PC-9 (cell line): ENCODE data around the gene TJP2. TPM values are rescaled to one million over a fixed set of nuclear protein-coding genes. Genes with fewer than 3 reads are reported as not detected.

ENCODE experiments used
- BruUV-seq: library from RNA; stranded (reverse); fragments of 400-500 nt; replicated peaks from 2 replicates; lab custom pipeline; 2021; lab: Mats Ljungman, UMichigan
- CTCF ChIA-PET: fragments of 300-600 bp; sonication (Branson Sonifier 250); formaldehyde crosslinking; loops from one replicate; lab custom pipeline; 2022; ENCODE audit warnings: antibody characterized with exemption; lab: Charles Lee
- POLR2A ChIA-PET: fragments of 300-600 bp; sonication (Branson Sonifier 250); formaldehyde crosslinking; loops from one replicate; lab custom pipeline; 2022; ENCODE audit warnings: antibody characterized with exemption; ENCODE audit not compliant: unreplicated experiment; lab: Charles Lee
- DNase-seq, 2 experiments: peaks; one replicate each; pipeline versions ENCODE4 v3.0.0 to v3.0.0-alpha.2; 2015 to 2022; ENCODE audit warnings: mixed read lengths in 1 of 2
- H2AFZ ChIP-seq: fragments of 200-600 bp; sonication (generic); 2 replicates; pipeline ENCODE4 v1.8.1; 2017; ENCODE audit warnings: antibody characterized with exemption
- H3F3A ChIP-seq: fragments of 200-600 bp; sonication (generic); 2 replicates; pipeline ENCODE4 v1.8.1; 2017; ENCODE audit warnings: antibody characterized with exemption, mild to moderate bottlenecking, low read depth; ENCODE audit not compliant: insufficient read depth
- H3K27ac ChIP-seq: fragments of 200-600 bp; sonication (generic); 2 replicates; pipeline ENCODE4 v1.6.1; 2016; ENCODE audit warnings: mixed run types
- H3K27me3 ChIP-seq: fragments of 200-600 bp; sonication (generic); 2 replicates; pipeline ENCODE4 v1.6.1; 2016; ENCODE audit warnings: low read depth, mixed run types; ENCODE audit not compliant: insufficient read depth
- H3K36me3 ChIP-seq: fragments of 200-600 bp; sonication (generic); 2 replicates; pipeline ENCODE4 v1.6.1; 2016; ENCODE audit warnings: low read depth, mixed run types
- H3K4me1 ChIP-seq: fragments of 200-600 bp; sonication (generic); replicated peaks from 2 replicates; pipeline ENCODE4 v1.6.1; 2016; ENCODE audit warnings: mixed run types; ENCODE audit not compliant: insufficient read depth
- H3K4me2 ChIP-seq: fragments of 200-600 bp; sonication (generic); 2 replicates; pipeline ENCODE4 v1.6.1; 2017; ENCODE audit warnings: mixed run types
- H3K4me3 ChIP-seq: fragments of 200-600 bp; sonication (generic); 2 replicates; pipeline ENCODE4 v1.6.1; 2016; ENCODE audit warnings: mixed run types
- H3K79me2 ChIP-seq: fragments of 200-600 bp; sonication (generic); 2 replicates; pipeline ENCODE4 v1.6.1; 2017; ENCODE audit warnings: low read depth, mixed run types
- H3K9me2 ChIP-seq: fragments of 200-600 bp; sonication (generic); 2 replicates; pipeline ENCODE4 v1.8.1; 2017; ENCODE audit warnings: mild to moderate bottlenecking; ENCODE audit not compliant: insufficient read depth
- H3K9me3 ChIP-seq: fragments of 200-600 bp; sonication (generic); 2 replicates; pipeline ENCODE4 v1.8.1; 2016; ENCODE audit warnings: low read depth; ENCODE audit not compliant: insufficient read depth
- H4K20me1 ChIP-seq: fragments of 200-600 bp; sonication (generic); 2 replicates; pipeline ENCODE4 v1.8.1; 2017; ENCODE audit not compliant: insufficient read depth
- CTCF ChIP-seq: fragments of 200-600 bp; sonication (generic); conservative IDR thresholded peaks from 2 replicates; pipeline ENCODE4 v1.6.1; 2017; ENCODE audit warnings: mixed run types, antibody characterized with exemption, mild to moderate bottlenecking, moderate library complexity
- EZH2 ChIP-seq: fragments of 200-600 bp; sonication (generic); IDR thresholded peaks from 2 replicates; pipeline ENCODE4 v1.8.0; 2017; ENCODE audit warnings: antibody characterized with exemption, low read depth
- intact Hi-C: fragments of 100-400 bp; cut with micrococcal nuclease; formaldehyde crosslinking; loops from one replicate; pipeline ENCODE4 v1.10.0; 2022; ENCODE audit not compliant: unreplicated experiment
- total RNA-seq: library from RNA; stranded (reverse); gene quantifications from 2 replicates; pipeline ENCODE4 v1.2.3, GENCODE V29; 2021

The TJP2 gene
- total RNA-seq, 1 experiment from 2014 or later = 143 TPM

GRCh38 chr9:69171049-69171448, 3.0 kb upstream of the TJP2 start:
- Histone ChIP-seq H3K27ac (peak overlapping the region; percentile 73), H3K4me3 (no peak overlapping the region), H3K36me3 (no peaks in the 10 kb centered on the region), H2AFZ (no peak overlapping the region), H3K4me1 (peaks cover 71% of the 10 kb centered on the region), H3K27me3 (no peaks in the 10 kb centered on the region), H3F3A (peaks cover 46% of the 10 kb centered on the region), H3K4me2 (peak overlapping the region; percentile 48), H3K9me2 (no peaks in the 10 kb centered on the region), H3K79me2 (peaks cover 65% of the 10 kb centered on the region), H4K20me1 (no peaks in the 10 kb centered on the region; the same call in 1 of the 2 replicates), H3K9me3 (no peaks in the 10 kb centered on the region)
- POLR2A ChIA-PET = interaction anchor here (0.6 to 0.7 kb wide), 3 partner anchors 8 to 122 kb away, joined by 4 to 5 read pairs (median 4); no protein-coding TSS in a partner anchor
- DNase-seq = peak; percentile 82 to 94
- CTCF ChIA-PET = no interaction called here
- intact Hi-C loops = loop anchor here (5.0 to 10.0 kb wide), 2 partner anchors 119 to 944 kb away; no protein-coding TSS in a partner anchor
- TF ChIP-seq EZH2 = no peak
- TF ChIP-seq CTCF = no peak
- no TSS peak for BruUV-seq

GRCh38 chr9:69171517-69171916, 2.6 kb upstream of the TJP2 start:
- no TSS peak for BruUV-seq
- Histone ChIP-seq H3K36me3 (no peaks in the 10 kb centered on the region), H3F3A (peaks cover 51% of the 10 kb centered on the region), H3K9me2 (no peaks in the 10 kb centered on the region), H3K27me3 (no peaks in the 10 kb centered on the region), H3K4me2 (peak overlapping the region; percentile 48), H2AFZ (no peak overlapping the region), H3K79me2 (peaks cover 66% of the 10 kb centered on the region), H3K4me3 (no peak overlapping the region), H3K4me1 (peaks cover 76% of the 10 kb centered on the region), H4K20me1 (no peaks in the 10 kb centered on the region), H3K9me3 (no peaks in the 10 kb centered on the region), H3K27ac (peak overlapping the region; percentile 73)
- POLR2A ChIA-PET = interaction anchor here (0.6 to 0.7 kb wide), 2 partner anchors 9 to 122 kb away, joined by 3 to 4 read pairs; no protein-coding TSS in a partner anchor
- CTCF ChIA-PET = no interaction called here
- intact Hi-C loops = loop anchor here (5.0 to 10.0 kb wide), 2 partner anchors 119 to 943 kb away; no protein-coding TSS in a partner anchor
- no peak for TF ChIP-seq CTCF
- TF ChIP-seq EZH2 = no peak
- no peak for DNase-seq

DNA sequence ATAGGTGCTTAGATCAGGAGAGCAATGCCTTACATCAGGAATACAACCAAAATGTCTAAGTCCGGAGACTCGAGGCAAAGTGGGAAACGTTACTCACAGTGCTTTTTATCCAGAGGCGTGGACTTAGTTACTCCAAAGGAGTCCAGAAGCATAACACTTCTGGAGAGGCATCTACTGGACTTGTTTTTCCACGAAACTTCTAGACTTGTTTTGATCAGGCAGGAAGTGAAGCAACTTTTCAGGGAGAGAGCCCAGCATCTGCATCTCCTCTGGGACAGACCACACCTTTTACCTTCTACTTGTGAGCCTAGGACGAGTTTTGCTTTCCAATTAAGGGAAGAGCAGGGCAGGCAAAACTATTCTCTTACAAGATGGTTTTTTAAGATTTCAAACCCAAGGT, 1.2 kb upstream of the TJP2 start:
- peaks cover 80% of the 10 kb centered on the region for H3K79me2 ChIP-seq
- CTCF ChIA-PET = no interaction called here
- no TSS peak for BruUV-seq
- peaks cover 63% of the 10 kb centered on the region for H3F3A ChIP-seq
- no peak overlapping the region for H2AFZ ChIP-seq
- intact Hi-C loops = loop anchor here (5.0 to 10.0 kb wide), 2 partner anchors 121 to 942 kb away; no protein-coding TSS in a partner anchor
- POLR2A ChIA-PET = no interaction called here
- H3K9me3 ChIP-seq = no peaks in the 10 kb centered on the region
- peaks cover 90% of the 10 kb centered on the region for H3K4me1 ChIP-seq
- peak overlapping the region; percentile 95 for H3K4me2 ChIP-seq
- DNase-seq = no peak
- no peaks in the 10 kb centered on the region for H4K20me1 ChIP-seq
- no peaks in the 10 kb centered on the region for H3K27me3 ChIP-seq
- TF ChIP-seq CTCF (no peak), EZH2 (no peak)
- no peaks in the 10 kb centered on the region for H3K36me3 ChIP-seq
- H3K27ac ChIP-seq = peak overlapping the region; percentile 97; the same call in 1 of the 2 replicates
- H3K9me2 ChIP-seq = no peaks in the 10 kb centered on the region
- peak overlapping the region; percentile 70; the same call in 1 of the 2 replicates for H3K4me3 ChIP-seq
